K562 (cell line): ENCODE data around the gene MED29. TPM values are rescaled to one million over a fixed set of nuclear protein-coding genes. Genes with fewer than 3 reads are reported as not detected.

ENCODE experiments used
- ATF6 ChIP-seq: sonication (generic); formaldehyde crosslinking; IDR thresholded peaks from 2 replicates; pipeline ENCODE4 v1.4.0; 2020; ENCODE audit warnings: mild to moderate bottlenecking, missing genetic modification reagents
- C11orf30 ChIP-seq: fragments of 450-650 bp; IDR thresholded peaks from 2 replicates; pipeline ENCODE4 v1.6.1; 2016; ENCODE audit warnings: low read depth, mild to moderate bottlenecking
- CC2D1A ChIP-seq: fragments of 450-650 bp; IDR thresholded peaks from 2 replicates; pipeline ENCODE4 v1.6.1; 2017; ENCODE audit warnings: mild to moderate bottlenecking
- ELF1 ChIP-seq: fragments of 200-800 bp; sonication (Bioruptor generic); IDR thresholded peaks from 2 replicates; pipeline ENCODE4 v1.6.1; 2016; ENCODE audit warnings: missing genetic modification characterization, missing compliant biosample characterization
- EP400 ChIP-seq: fragments of 450-650 bp; IDR thresholded peaks from 2 replicates; pipeline ENCODE4 v1.6.1; 2017; ENCODE audit warnings: antibody characterized with exemption, mild to moderate bottlenecking, moderate library complexity
- EWSR1 ChIP-seq: fragments of 450-650 bp; IDR thresholded peaks from 2 replicates; pipeline ENCODE4 v1.6.1; 2018; ENCODE audit warnings: borderline replicate concordance, mild to moderate bottlenecking, low read depth, moderate library complexity; ENCODE audit not compliant: partially characterized antibody
- FOXM1 ChIP-seq, 2 experiments: fragments of 450-650 bp in 1 of 2; sonication (generic) in 1 of 2; formaldehyde crosslinking in 1 of 2; IDR thresholded peaks; 2 replicates each; pipeline versions ENCODE4 v1.6.1 to v1.9.0; 2017 to 2022; ENCODE audit warnings: low read depth in 2 of 2, mild to moderate bottlenecking in 2 of 2, missing genetic modification reagents in 1 of 2, moderate library complexity in 1 of 2
- HDAC1 ChIP-seq, 2 experiments: fragments of 450-650 bp; IDR thresholded peaks; 2 replicates each; pipeline ENCODE4 v1.6.1; 2016 to 2017; ENCODE audit warnings: inconsistent platforms in 1 of 2, mild to moderate bottlenecking in 1 of 2, moderate library complexity in 1 of 2
- HMGN3 ChIP-seq: IDR thresholded peaks from 2 replicates; pipeline ENCODE4 v1.6.1; 2011; ENCODE audit warnings: borderline replicate concordance, low read depth, mild to moderate bottlenecking, mixed read lengths, low read length; ENCODE audit not compliant: insufficient read length; ENCODE audit errors: extremely low read depth
- KAT7 ChIP-seq: sonication (generic); formaldehyde crosslinking; IDR thresholded peaks from 2 replicates; pipeline ENCODE4 v1.8.0; 2022; ENCODE audit warnings: missing genetic modification reagents, mild to moderate bottlenecking, borderline replicate concordance
- MBD2 ChIP-seq: sonication (generic); IDR thresholded peaks from 2 replicates; pipeline ENCODE4 v1.6.1; 2016; ENCODE audit warnings: low read depth, borderline replicate concordance
- PHB ChIP-seq: fragments of 250-450 bp; sonication (Bioruptor Pico); IDR thresholded peaks from 2 replicates; pipeline ENCODE4 v1.5.0; 2021
- POLR2A ChIP-seq: fragments of 450-650 bp; conservative IDR thresholded peaks from 2 replicates; pipeline ENCODE4 v1.6.1; 2016
- RBBP5 ChIP-seq: fragments of 200-600 bp; sonication (generic); IDR thresholded peaks from 2 replicates; pipeline ENCODE4 v1.6.1; 2012; ENCODE audit warnings: borderline replicate concordance, mild to moderate bottlenecking, low read length, control low read depth, inconsistent platforms; ENCODE audit not compliant: insufficient read depth, poor library complexity, severe bottlenecking
- RBM34 ChIP-seq: fragments of 200-400 bp; formaldehyde crosslinking; IDR thresholded peaks from 2 replicates; pipeline ENCODE4 v1.6.1; 2018; ENCODE audit warnings: low read length, borderline replicate concordance; ENCODE audit not compliant: insufficient read depth
- RCOR1 ChIP-seq, 2 experiments: IDR thresholded peaks; 2 replicates each; pipeline ENCODE4 v1.6.1; 2012; ENCODE audit warnings: low read depth in 2 of 2, low read length in 2 of 2, borderline replicate concordance in 1 of 2, improper control_type of control experiment in 1 of 2
- TCF3 ChIP-seq: sonication (generic); formaldehyde crosslinking; IDR thresholded peaks from 2 replicates; pipeline ENCODE4 v1.4.0; 2020; ENCODE audit warnings: mild to moderate bottlenecking, missing genetic modification reagents
- ZBTB11 ChIP-seq, 3 experiments: fragments of 200-800 bp in 1 of 3; fragments of 250-450 bp in 1 of 3; fragments of 450-650 bp in 1 of 3; sonication (Bioruptor Pico) in 1 of 3; sonication (Bioruptor generic) in 1 of 3; formaldehyde crosslinking in 1 of 3; IDR thresholded peaks; 2 replicates each; pipeline versions ENCODE4 v1.6.1 to v1.8.0; 2016 to 2022; ENCODE audit warnings: mild to moderate bottlenecking in 2 of 3, missing genetic modification characterization in 2 of 3, missing compliant biosample characterization in 1 of 3, moderate library complexity in 1 of 3
- ZNF263 ChIP-seq: sonication (generic); formaldehyde crosslinking; IDR thresholded peaks from 2 replicates; pipeline ENCODE4 v1.8.0; 2022; ENCODE audit warnings: mild to moderate bottlenecking, missing genetic modification reagents, borderline replicate concordance
- polyA plus RNA-seq, 8 experiments: library from polyadenylated mRNA; depleted of rRNA in 4 of 8; stranded (reverse) in 5 of 8; unstranded in 3 of 8; fragments of >200 nt; fragmentation: Nextera tagmentation in 2 of 8; fragmentation: Illumina TruSeq in 1 of 8; extraction: Ambion mirVana in 2 of 8; extraction: Trizol in 1 of 8; gene quantifications; 2 replicates each; pipeline versions ENCODE4 v1.2.1 to v1.2.3, GENCODE V29; 2011 to 2014; ENCODE audit warnings: inconsistent platforms in 1 of 8, missing spikeins in 1 of 8
- total RNA-seq, 7 experiments: library from RNA; depleted of rRNA in 6 of 7; stranded (reverse); fragments of >200 nt in 6 of 7; fragmentation: Illumina TruSeq in 2 of 7; extraction: Trizol in 2 of 7; gene quantifications; 2 replicates each; pipeline versions ENCODE4 v1.2.1 to v1.2.3, GENCODE V29; 2011 to 2021; ENCODE audit warnings: low replicate concordance in 1 of 7

MED29 gene
- total and polyA plus RNA-seq, 9 of the 15 experiments (the other 6 are each of a cell fraction or from before 2014, with no cell fraction given): 1.8 to 22.6 (median 12.4) TPM

- TF ChIP-seq MBD2 (peak; percentile 69; the same call in 1 of the 2 replicates), ATF6 (CRISPR knock-in tag) (0 out of 2 replicates have a peak, but pooled peaks have one; percentile 71), RCOR1 (IDR thresholded peaks at IDR 0.05; ENCODE audit: borderline replicate concordance in 1 of 2, low read depth in 2 of 2, low read length in 2 of 2) (0 out of 4 replicates have a peak, but pooled peaks of 1 of the 2 experiments have one; percentile 16), ZBTB11 (CRISPR knock-in tag; IDR thresholded peaks at IDR 0.05) (peak in 2 of 3 experiments; percentile 26 to 87; a peak in 3 of 6 replicates), HDAC1 (IDR thresholded peaks at IDR 0.05) (peak in 1 of 2 experiments; percentile 90; a peak in 2 of 4 replicates), HMGN3 (no peak), EWSR1 (no peak), KAT7 (peak; percentile 7; the same call in 1 of the 2 replicates), POLR2A (peak; percentile 88), RBM34 (no peak), FOXM1 (IDR thresholded peaks at IDR 0.05; ENCODE audit: low read depth) (peak; percentile 33; the same call in 1 of the 2 replicates), FOXM1 (CRISPR knock-in tag; IDR thresholded peaks at IDR 0.05; ENCODE audit: low read depth) (no peak), CC2D1A (0 out of 2 replicates have a peak, but pooled peaks have one; percentile 7), RBBP5 (peak; percentile 81), ZNF263 (CRISPR knock-in tag) (peak; percentile 75; the same call in 1 of the 2 replicates), ELF1 (tag) (peak; percentile 96), EP400 (peak; percentile 93), PHB (0 out of 2 replicates have a peak, but pooled peaks have one; percentile 24), TCF3 (CRISPR knock-in tag) (no peak), C11orf30 (peak; percentile 62)
Measured at GRCh38 chr19:39445196-39446111, 54.3 kb downstream of the MED29 start, which contains the start of gene SUPT5H (continued).
